Adrenal gland (tissue), 12 donors: Measurements from ENCODE around the gene UPK3BL1. TPM values are rescaled to one million over a fixed set of nuclear protein-coding genes. Genes with fewer than 3 reads are reported as not detected.
A peak's percentile ranks its signal among the peaks of the same experiment; 100 is the strongest.
"Not testable (repeated sequence)": the region's sequence is repeated elsewhere in the genome, so short reads cannot be mapped to it uniquely, and the experiment has no call there.

Experiments used
- DNase-seq, 7 donors: peaks; one replicate each; pipeline ENCODE4 v3.0.0-alpha.2; 2019 to 2020
- H3K27ac ChIP-seq, 5 donors: fragments of 200-600 bp; sonication (generic) in 4 of 5; 1 replicate in 3 of 5; 2 replicates in 2 of 5; pipeline versions ENCODE4 v1.5.1 to v1.8.0; 2016 to 2020; ENCODE audit warnings: mild to moderate bottlenecking in 1 of 5
- H3K27me3 ChIP-seq: fragments of 200-600 bp; 2 replicates; pipeline ENCODE4 v1.8.0; 2021
- H3K36me3 ChIP-seq, 2 donors: fragments of 200-600 bp; replicated peaks in 1 of 2; 1 replicate in 1 of 2; 2 replicates in 1 of 2; pipeline versions ENCODE4 v1.5.1 to v1.8.0; 2018 to 2022
- H3K4me1 ChIP-seq, 2 donors: fragments of 200-600 bp; replicated peaks in 1 of 2; 1 replicate in 1 of 2; 2 replicates in 1 of 2; pipeline versions ENCODE4 v1.5.1 to v1.8.0; 2018 to 2021
- H3K4me3 ChIP-seq, 4 donors: fragments of 200-600 bp; sonication (generic) in 3 of 4; one replicate each; pipeline ENCODE4 v1.5.1; 2016 to 2018
- H3K9me3 ChIP-seq, 3 donors: fragments of 200-600 bp; sonication (generic) in 1 of 3; replicated peaks in 1 of 3; 1 replicate in 2 of 3; 2 replicates in 1 of 3; pipeline versions ENCODE4 v1.5.1 to v1.8.0; 2016 to 2021
- WGBS, 4 donors: extraction: QIAGEN DNeasy Blood & Tissue Kit in 2 of 4; methylation state at CpG; one replicate each; pipeline versions ENCODE4 v1.1.5 to v1.1.7; 2013 to 2017; 5-methylcytosine and 5-hydroxymethylcytosine counted together
- intact Hi-C, 2 donors: fragments of 100-400 bp; cut with DNase I; formaldehyde crosslinking; loops; one replicate each; pipeline versions ENCODE4 v1.14.1 to v1.15.0; 2022 to 2023
- polyA plus RNA-seq, 3 donors: library from polyadenylated mRNA; stranded (reverse); fragments of 200-250 nt in 2 of 3; fragments of 350-450 nt in 1 of 3; fragmentation: Illumina TruSeq in 1 of 3; extraction: RNeasy Lipid Tissue Mini Kit (QIAGEN cat#74804) in 1 of 3; gene quantifications; one replicate each; pipeline ENCODE4 v1.2.3, GENCODE V29; 2013 to 2014
- total RNA-seq, 9 donors: library from RNA; depleted of rRNA in 4 of 9; stranded (reverse); fragments of >200 nt in 4 of 9; fragments of 120-200 nt in 1 of 9; fragmentation: NEBNext Ultra II Directional in 1 of 9; extraction: Animal tissue kit (Norgen Biotek cat#: 25700) in 1 of 9; gene quantifications; one replicate each; pipeline versions ENCODE4 v1.1.0 to v1.2.4, GENCODE V29; 2013 to 2023
- donor health status: healthy with polysubstance abuse.
- donor health status: Bipolar disorder and iron deficiency.
- donor health status: DM: yes; HTN: yes; CAD: no.
- donor health status: DM: no; HTN: no; CAD: no.
- donor health status: DM: no; HTN: no; CAD: no.
- donor health status: DM: yes; HTN: yes; CAD: no.

Gene UPK3BL1
- total and polyA plus RNA-seq, 12 donors = 3.4 to 137 (median 15.4) TPM

DNA sequence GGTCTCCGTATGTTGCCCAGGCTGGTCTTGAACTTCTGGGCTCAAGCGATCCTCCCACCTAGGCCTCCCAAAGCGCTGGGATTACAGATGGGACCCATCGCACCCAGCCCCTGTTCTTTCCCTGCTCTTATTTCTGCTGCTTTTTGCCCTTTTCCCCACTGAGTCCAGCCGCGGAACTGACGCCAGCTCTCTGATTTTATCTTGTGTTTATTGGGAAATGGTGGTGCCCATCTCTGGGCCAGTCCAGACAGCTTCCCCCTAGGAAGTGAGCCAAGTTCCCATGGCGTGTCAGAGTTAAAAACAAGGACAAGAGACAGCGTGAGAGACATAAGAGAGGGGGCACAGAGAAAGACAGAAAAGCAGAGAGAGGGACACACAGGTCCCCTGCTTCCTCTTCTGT, 12.0 kb downstream of the UPK3BL1 start:
- 73 to 84% (median 78%) methylated on average over 4 to 8 of the region's 9 CpGs; no CpG with 5 or more reads in 1 of the 4 donors for WGBS, 4 donors
- H3K27ac ChIP-seq, H3K36me3 ChIP-seq, H3K4me3 ChIP-seq, H3K4me1 ChIP-seq, H3K9me3 ChIP-seq, intact Hi-C loops, H3K27me3 ChIP-seq: not testable (repeated sequence)
- DNase-seq = peak in 5 of 7 donors; percentile 11 to 63 (median 34)

DNA sequence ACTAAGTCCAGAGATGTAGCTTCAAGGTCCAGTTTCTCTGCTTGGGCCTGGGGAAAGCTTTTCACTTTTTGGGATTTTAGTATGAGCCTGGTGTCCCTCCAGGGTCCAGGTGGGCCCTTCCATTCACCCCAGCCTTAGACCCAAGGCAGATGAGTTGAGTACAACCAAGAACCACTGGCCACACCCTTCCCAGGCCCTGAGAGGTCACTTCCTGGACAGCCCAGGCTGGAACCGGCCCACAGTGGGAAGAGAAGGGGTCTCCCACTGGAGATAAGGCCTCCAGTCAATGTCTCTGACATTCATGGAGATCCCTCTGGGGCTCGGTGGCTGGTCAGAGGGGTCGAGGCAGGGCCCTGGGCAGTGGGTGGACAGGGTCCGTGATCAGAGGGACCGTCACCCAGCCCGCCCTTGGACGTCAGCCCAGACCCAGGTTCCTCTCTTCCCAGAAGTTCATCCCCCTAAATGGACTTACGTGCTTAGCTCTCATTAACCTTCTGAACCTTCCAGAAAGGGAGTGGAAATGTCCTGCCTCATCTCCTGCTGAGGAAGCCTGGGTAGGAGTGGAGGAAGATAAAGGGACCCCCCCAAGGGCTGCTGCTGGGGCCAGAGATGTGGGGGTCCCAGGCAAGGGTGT, 15.2 kb downstream of the UPK3BL1 start:
- WGBS, 4 donors = no CpG with 5 or more reads among the region's 8 CpGs
- H3K4me3 ChIP-seq, H3K4me1 ChIP-seq, H3K9me3 ChIP-seq, H3K27ac ChIP-seq, H3K27me3 ChIP-seq, DNase-seq, H3K36me3 ChIP-seq, intact Hi-C loops: not testable (repeated sequence)

- H3K27me3 ChIP-seq, H3K36me3 ChIP-seq, H3K9me3 ChIP-seq, intact Hi-C loops, H3K4me1 ChIP-seq, H3K4me3 ChIP-seq, H3K27ac ChIP-seq: not testable (repeated sequence)
- 62 to 70% methylated on average over 5 of the region's 8 CpGs; no CpG with 5 or more reads in 2 of the 4 donors for WGBS, 4 donors
- DNase-seq = peak in 2 of 7 donors; percentile 6 to 21
Measured at GRCh38 chr7:102618122-102618521, 24.5 kb downstream of the UPK3BL1 start.

DNA sequence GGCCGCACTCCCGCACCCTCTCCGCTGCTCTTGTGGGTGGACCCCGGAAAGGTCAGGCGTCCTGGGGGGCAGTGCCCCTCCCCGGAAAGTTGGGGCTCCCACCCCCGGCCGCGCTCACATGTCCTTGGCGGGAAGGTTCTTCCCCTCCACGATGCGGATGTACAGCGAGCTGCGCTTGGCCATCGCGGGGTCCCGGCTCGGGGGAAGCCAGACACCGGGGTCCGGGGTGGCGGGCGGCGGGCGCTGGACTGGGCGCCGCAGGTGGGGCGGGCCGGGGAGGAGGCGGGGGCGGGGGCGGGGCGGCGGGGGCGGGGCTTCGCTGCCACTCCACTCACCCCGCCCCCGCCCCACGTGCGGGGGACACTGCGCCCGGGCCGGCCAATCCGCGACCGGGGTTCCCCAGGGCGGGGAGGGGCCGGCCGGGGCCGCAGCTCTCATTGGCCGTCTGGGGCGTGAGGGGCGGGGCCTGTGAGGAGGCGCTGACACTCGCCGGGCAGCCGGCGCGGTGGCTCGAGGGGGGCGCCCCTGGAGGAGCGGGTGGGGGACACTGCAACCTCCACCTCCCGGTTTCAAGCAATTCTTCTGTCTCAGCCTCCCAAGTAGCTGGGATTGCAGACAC, 26.0 kb downstream of the UPK3BL1 start, which contains the start of gene RASA4:
TSS of gene RASA4 (minus strand) at position 250 of the 619 bp plus-strand sequence. CDS start at position 183, 67 bp downstream.
- H3K27ac ChIP-seq, H3K36me3 ChIP-seq, H3K4me1 ChIP-seq, intact Hi-C loops, H3K27me3 ChIP-seq, H3K9me3 ChIP-seq: not testable (repeated sequence)
- 0 to 1% methylated on average over 15 to 19 of the region's 62 CpGs; no CpG with 5 or more reads in 2 of the 4 donors for WGBS, 4 donors
- peak; percentile 32 to 69 (median 46) for DNase-seq
- peak within 1 kb of the TSS in 1 of 4 donors; percentile 54 for H3K4me3 ChIP-seq

DNA sequence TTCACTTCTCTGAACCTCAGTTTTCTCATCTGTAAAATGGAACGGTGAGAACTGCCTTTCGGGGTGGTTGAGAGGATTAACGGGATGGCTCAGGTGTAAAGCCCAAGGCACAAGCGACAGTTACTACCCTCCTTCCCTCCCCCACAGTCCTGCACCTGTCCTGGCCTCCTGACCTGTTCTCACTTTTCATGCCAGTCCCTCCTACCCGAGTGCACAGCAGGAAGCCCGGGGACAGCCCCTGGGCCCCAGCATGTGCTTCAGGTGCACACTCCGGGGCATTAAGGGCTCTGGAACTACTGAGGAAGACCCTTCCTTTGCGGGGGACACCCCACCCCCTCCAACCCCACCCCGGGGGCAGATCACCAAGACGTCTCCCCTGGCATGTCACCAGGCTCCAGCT, 26.7 kb downstream of the UPK3BL1 start:
- intact Hi-C loops, DNase-seq, H3K27ac ChIP-seq, H3K9me3 ChIP-seq, H3K4me3 ChIP-seq, H3K36me3 ChIP-seq, H3K4me1 ChIP-seq, H3K27me3 ChIP-seq: not testable (repeated sequence)
- no CpG with 5 or more reads among the region's 10 CpGs for WGBS, 4 donors

GRCh38 chr7:102614873-102615272, 27.7 kb downstream of the UPK3BL1 start:
- H3K4me1 ChIP-seq, H3K4me3 ChIP-seq, H3K27ac ChIP-seq, H3K9me3 ChIP-seq, H3K36me3 ChIP-seq, intact Hi-C loops, DNase-seq, H3K27me3 ChIP-seq: not testable (repeated sequence)
- WGBS, 4 donors = no CpG with 5 or more reads among the region's 3 CpGs

DNA sequence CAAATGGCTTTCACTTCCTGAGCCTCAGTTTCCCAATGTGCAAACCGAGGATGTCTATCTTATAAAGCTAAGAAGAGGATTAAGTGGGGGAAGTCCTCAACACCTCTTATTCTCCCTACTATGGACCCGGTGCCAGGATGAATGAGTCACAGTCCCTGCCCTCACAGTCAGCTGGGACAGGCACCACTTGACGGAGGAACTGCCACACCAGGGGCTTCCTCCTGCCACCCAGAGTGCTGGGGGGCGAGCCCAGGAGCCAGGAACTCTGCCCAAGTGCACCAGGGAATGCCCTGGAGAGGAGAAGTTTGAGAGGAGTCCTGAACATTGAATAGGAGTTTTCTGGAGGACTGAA, 28.3 kb downstream of the UPK3BL1 start:
- no CpG with 5 or more reads among the region's 4 CpGs for whole genome bisulfite sequencing, 4 donors
- H3K27ac ChIP-seq, DNase-seq, H3K4me1 ChIP-seq, H3K4me3 ChIP-seq, intact Hi-C loops, H3K27me3 ChIP-seq, H3K36me3 ChIP-seq, H3K9me3 ChIP-seq: not testable (repeated sequence)

DNA sequence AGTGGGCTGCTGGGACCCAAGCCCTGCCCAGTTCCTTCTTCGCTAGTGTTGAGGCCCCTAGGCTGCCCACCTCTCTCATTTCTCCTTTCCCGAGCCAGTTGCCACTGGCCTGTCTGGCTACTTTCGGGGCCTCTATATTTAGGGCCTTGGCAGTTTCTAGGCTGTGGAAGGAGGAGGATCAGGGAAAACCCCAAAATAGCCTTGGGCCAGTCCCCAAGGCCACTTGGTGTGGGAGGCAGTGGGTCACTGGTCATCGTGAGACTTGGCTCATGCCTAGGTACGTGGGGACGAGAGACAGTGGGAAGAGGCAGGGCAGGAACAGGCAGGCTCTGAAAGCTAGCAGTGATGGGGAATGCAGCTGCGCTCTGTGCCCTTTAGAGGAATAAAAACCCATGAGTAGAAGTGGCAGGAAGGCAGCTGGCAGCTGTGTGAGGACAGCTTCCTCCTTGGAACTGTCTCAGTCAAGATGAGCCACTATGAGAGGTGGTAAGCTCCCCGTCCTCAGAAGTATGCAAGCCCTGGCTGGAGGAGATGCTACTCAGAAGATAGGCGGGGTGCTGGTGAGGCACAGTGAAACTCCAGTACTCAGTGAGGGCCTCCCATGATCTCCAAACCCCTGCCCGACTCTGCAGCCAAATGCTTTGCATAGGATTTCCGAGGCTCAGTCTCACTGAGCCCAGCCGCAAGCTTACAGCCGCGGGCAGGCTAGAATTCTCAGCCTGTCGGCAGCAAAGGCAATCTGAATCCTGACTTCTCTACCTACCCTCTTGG, 28.8 kb downstream of the UPK3BL1 start:
- H3K4me3 ChIP-seq, H3K9me3 ChIP-seq, H3K36me3 ChIP-seq, H3K27me3 ChIP-seq, intact Hi-C loops, H3K4me1 ChIP-seq: not testable (repeated sequence)
- peak overlapping the region in 2 of 5 donors; percentile 57 to 65 for H3K27ac ChIP-seq
- 38 to 47% methylated on average over 4 of the region's 15 CpGs; no CpG with 5 or more reads in 2 of the 4 donors for WGBS, 4 donors
- DNase-seq = peak in 6 of 7 donors; percentile 22 to 67 (median 38)

DNA sequence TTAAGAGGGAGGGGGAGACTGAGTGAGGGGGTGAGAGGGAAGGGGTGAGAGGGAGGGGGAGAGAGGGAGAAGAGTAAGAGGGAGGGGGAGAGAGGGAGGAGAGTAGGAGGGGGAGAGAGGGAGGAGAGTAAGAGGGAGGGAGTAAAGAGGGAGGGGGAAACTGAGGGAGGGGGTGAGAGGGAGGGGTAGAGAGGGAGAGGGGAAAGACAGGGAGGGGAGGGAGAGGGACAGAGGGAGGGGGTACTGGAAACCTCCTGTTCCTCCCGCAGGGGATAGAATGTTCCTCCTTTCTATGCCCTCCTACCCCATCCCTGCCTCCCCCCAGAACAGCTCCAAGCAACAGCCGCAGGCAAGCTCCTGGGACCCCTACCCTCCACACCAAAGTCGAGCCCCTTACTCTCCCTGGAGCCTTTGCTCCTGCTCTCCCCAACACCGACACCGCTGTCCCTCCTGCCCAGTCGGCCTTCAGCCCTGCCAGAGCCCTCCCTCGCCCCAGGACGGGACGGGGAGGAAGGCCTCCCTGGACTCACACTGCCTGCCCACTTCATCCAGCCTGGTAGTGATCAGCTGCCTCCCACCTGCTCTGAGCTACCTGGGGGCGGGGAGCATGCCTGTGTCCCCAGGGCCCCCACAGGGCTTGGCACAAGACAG, 30.8 kb downstream of the UPK3BL1 start:
- peak overlapping the region in 3 of 5 donors; percentile 52 to 66 (median 58) for H3K27ac ChIP-seq
- DNase-seq = peak; percentile 32 to 77 (median 72)
- WGBS, 4 donors = 3 to 16% (median 10%) methylated on average over 6 to 7 of the region's 10 CpGs; no CpG with 5 or more reads in 1 of the 4 donors
- H3K36me3 ChIP-seq, H3K4me3 ChIP-seq, H3K27me3 ChIP-seq, intact Hi-C loops, H3K9me3 ChIP-seq, H3K4me1 ChIP-seq: not testable (repeated sequence)

DNA sequence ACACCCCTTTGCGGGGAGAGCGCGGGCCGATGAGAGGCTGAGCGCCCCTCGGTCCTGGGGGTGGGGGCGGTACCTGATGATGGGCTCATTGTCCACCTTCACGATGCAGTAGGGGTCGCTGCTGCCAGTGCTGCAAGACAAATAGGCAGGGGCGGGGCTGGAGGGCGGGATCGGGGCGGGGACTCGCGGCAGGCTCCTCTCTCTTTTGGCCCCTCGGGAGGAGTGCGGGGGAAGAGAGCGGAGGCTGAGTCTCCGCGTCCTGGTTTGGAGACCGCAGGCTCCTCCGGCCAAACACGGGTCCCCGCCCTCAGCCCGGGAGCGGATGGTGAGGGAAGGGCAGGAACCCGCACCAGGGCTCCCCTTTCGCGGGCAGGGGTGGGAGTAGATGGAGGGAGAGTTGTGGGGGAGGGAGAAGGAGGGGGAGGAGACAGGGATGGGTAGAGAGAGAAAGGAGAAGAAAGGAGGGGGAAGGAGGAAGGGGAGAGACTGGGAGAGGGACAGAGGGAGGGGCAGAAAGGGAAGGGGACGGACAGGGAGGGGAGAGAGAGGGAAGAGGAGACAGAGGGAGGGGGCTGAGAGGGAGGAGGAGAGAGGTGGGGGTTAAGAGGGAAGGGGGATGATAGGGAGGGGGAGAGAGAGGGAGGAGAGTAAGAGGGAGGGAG, 31.4 kb downstream of the UPK3BL1 start:
- DNase-seq, H3K9me3 ChIP-seq, H3K4me1 ChIP-seq, H3K36me3 ChIP-seq, H3K27ac ChIP-seq, H3K4me3 ChIP-seq, H3K27me3 ChIP-seq, intact Hi-C loops: not testable (repeated sequence)
- WGBS, 4 donors = no CpG with 5 or more reads among the region's 30 CpGs
